Measurements from ENCODE around the gene PCDH9.

The PCDH9 gene

DNA sequence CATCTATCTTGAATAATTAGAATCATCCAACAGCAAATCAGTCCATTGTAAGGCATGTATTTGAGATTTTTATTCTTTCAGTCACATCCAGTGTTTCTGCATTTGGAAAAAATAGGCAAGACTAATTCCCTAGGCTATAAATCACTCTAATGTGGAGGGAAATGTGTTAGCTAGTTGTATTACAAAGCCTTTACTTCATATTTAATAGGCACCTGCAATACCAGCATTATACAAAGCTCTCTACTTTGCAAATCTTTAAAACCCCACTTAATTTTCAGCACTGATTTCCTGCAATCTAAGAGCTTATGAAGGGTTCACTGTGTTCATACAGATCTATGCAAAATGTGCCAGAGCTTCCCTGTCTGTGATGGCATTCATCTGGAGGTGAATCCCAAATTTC lies 12.3 kb downstream of the PCDH9 start:
- no peak overlapping the region for H3K4me2 ChIP-seq (ENCODE audit: low read depth, low read length, poor library complexity, severe bottlenecking)
- H3K9me3 ChIP-seq (ENCODE audit: insufficient read depth, low read depth, low read length): no peaks in the 10 kb centered on the region
- H3K9me2 ChIP-seq (replicated peaks; ENCODE audit: low read depth, low read length): no peaks in the 10 kb centered on the region
- H3K79me2 ChIP-seq (ENCODE audit: insufficient read depth, low read length): no peaks in the 10 kb centered on the region
- TF ChIP-seq, protein P1, sequence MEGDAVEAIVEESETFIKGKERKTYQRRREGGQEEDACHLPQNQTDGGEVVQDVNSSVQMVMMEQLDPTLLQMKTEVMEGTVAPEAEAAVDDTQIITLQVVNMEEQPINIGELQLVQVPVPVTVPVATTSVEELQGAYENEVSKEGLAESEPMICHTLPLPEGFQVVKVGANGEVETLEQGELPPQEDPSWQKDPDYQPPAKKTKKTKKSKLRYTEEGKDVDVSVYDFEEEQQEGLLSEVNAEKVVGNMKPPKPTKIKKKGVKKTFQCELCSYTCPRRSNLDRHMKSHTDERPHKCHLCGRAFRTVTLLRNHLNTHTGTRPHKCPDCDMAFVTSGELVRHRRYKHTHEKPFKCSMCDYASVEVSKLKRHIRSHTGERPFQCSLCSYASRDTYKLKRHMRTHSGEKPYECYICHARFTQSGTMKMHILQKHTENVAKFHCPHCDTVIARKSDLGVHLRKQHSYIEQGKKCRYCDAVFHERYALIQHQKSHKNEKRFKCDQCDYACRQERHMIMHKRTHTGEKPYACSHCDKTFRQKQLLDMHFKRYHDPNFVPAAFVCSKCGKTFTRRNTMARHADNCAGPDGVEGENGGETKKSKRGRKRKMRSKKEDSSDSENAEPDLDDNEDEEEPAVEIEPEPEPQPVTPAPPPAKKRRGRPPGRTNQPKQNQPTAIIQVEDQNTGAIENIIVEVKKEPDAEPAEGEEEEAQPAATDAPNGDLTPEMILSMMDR (conservative IDR thresholded peaks at IDR 0.05; ENCODE audit: low read length): no peak
- TF ChIP-seq EZH2phosphoT487 (IDR thresholded peaks at IDR 0.05; ENCODE audit: borderline replicate concordance): no peak
- H3K4me3 ChIP-seq (ENCODE audit: low read length, poor library complexity, severe bottlenecking): no peak overlapping the region
- no peak overlapping the region for H3K9ac ChIP-seq (ENCODE audit: low read depth, low read length, poor library complexity, severe bottlenecking)
- H2AFZ ChIP-seq (ENCODE audit: low read length): no peak overlapping the region
- peaks cover 16% of the 10 kb centered on the region for H3K4me1 ChIP-seq (ENCODE audit: insufficient read depth, low read length, poor library complexity, severe bottlenecking)
- no peaks in the 10 kb centered on the region for H3K36me3 ChIP-seq (ENCODE audit: insufficient read depth, low read length)
- H3K27me3 ChIP-seq (ENCODE audit: insufficient read depth, low read length, poor library complexity, severe bottlenecking): no peaks in the 10 kb centered on the region
- no peaks in the 10 kb centered on the region for H4K20me1 ChIP-seq (ENCODE audit: insufficient read depth, low read length, poor library complexity, severe bottlenecking)
- no peaks in the 10 kb centered on the region for H3F3A ChIP-seq (ENCODE audit: low read depth)

DNA sequence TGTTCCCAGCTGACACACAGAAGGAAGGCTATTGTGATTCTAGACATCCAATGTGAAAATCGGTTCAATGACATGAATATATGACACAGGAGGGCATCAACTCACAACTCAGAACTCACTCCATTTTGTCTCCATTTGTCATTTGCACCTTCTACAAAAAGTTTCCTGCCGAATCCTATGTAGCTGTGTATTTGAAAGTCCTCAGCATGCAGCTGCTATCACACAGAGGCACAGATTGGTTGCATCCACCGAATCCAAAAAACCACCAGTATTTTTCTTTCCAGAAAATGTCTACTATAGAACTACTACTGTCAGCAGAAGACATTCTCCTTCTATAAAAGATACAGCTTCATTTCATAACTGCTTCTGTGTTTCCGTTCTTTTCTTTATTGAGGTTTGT lies 13.3 kb downstream of the PCDH9 start:
- no peaks in the 10 kb centered on the region for H3K36me3 ChIP-seq (ENCODE audit: insufficient read depth, low read length)
- H3F3A ChIP-seq (ENCODE audit: low read depth): no peaks in the 10 kb centered on the region
- peaks cover 7% of the 10 kb centered on the region for H3K4me1 ChIP-seq (ENCODE audit: insufficient read depth, low read length, poor library complexity, severe bottlenecking)
- H3K9me2 ChIP-seq (replicated peaks; ENCODE audit: low read depth, low read length): no peaks in the 10 kb centered on the region
- no peak overlapping the region for H2AFZ ChIP-seq (ENCODE audit: low read length)
- H3K9ac ChIP-seq (ENCODE audit: low read depth, low read length, poor library complexity, severe bottlenecking): no peak overlapping the region
- H3K27me3 ChIP-seq (ENCODE audit: insufficient read depth, low read length, poor library complexity, severe bottlenecking): no peaks in the 10 kb centered on the region
- H4K20me1 ChIP-seq (ENCODE audit: insufficient read depth, low read length, poor library complexity, severe bottlenecking): no peaks in the 10 kb centered on the region
- TF ChIP-seq, protein P1 (conservative IDR thresholded peaks at IDR 0.05; ENCODE audit: low read length): no peak
- TF ChIP-seq EZH2phosphoT487 (IDR thresholded peaks at IDR 0.05; ENCODE audit: borderline replicate concordance): no peak
- H3K4me3 ChIP-seq (ENCODE audit: low read length, poor library complexity, severe bottlenecking): no peak overlapping the region
- no peaks in the 10 kb centered on the region for H3K79me2 ChIP-seq (ENCODE audit: insufficient read depth, low read length)
- H3K9me3 ChIP-seq (ENCODE audit: insufficient read depth, low read depth, low read length): no peaks in the 10 kb centered on the region
- H3K4me2 ChIP-seq (ENCODE audit: low read depth, low read length, poor library complexity, severe bottlenecking): no peak overlapping the region

DNA sequence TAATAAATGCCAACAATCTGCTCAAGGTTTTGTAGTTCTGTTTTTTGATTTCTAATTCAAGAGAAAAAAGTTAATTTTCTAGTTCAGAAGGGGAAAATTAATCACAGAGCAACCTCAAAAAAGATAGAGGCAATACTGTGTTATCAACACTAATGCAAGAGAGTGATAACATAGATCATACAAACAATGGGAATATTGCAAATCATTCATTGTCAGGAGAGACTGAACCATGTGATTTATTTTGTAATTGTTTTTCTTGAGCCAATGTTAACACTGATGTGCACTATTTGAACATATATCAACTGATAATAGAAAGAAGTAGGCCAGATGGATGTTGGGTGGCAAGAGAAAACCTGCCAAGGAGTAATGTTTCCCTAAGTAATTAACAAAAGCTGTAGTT lies 19.9 kb downstream of the PCDH9 start:
- H3K36me3 ChIP-seq (ENCODE audit: insufficient read depth, low read length): no peaks in the 10 kb centered on the region
- H2AFZ ChIP-seq (ENCODE audit: low read length): no peak overlapping the region
- H3K9me2 ChIP-seq (replicated peaks; ENCODE audit: low read depth, low read length): no peaks in the 10 kb centered on the region
- no peaks in the 10 kb centered on the region for H4K20me1 ChIP-seq (ENCODE audit: insufficient read depth, low read length, poor library complexity, severe bottlenecking)
- H3K9me3 ChIP-seq (ENCODE audit: insufficient read depth, low read depth, low read length): no peaks in the 10 kb centered on the region
- no peaks in the 10 kb centered on the region for H3K79me2 ChIP-seq (ENCODE audit: insufficient read depth, low read length)
- no peak overlapping the region for H3K9ac ChIP-seq (ENCODE audit: low read depth, low read length, poor library complexity, severe bottlenecking)
- TF ChIP-seq EZH2phosphoT487 (IDR thresholded peaks at IDR 0.05; ENCODE audit: borderline replicate concordance): no peak
- no peaks in the 10 kb centered on the region for H3F3A ChIP-seq (ENCODE audit: low read depth)
- H3K4me1 ChIP-seq (ENCODE audit: insufficient read depth, low read length, poor library complexity, severe bottlenecking): no peaks in the 10 kb centered on the region
- no peaks in the 10 kb centered on the region for H3K27me3 ChIP-seq (ENCODE audit: insufficient read depth, low read length, poor library complexity, severe bottlenecking)
- no peak overlapping the region for H3K4me3 ChIP-seq (ENCODE audit: low read length, poor library complexity, severe bottlenecking)
- H3K4me2 ChIP-seq (ENCODE audit: low read depth, low read length, poor library complexity, severe bottlenecking): no peak overlapping the region

DNA sequence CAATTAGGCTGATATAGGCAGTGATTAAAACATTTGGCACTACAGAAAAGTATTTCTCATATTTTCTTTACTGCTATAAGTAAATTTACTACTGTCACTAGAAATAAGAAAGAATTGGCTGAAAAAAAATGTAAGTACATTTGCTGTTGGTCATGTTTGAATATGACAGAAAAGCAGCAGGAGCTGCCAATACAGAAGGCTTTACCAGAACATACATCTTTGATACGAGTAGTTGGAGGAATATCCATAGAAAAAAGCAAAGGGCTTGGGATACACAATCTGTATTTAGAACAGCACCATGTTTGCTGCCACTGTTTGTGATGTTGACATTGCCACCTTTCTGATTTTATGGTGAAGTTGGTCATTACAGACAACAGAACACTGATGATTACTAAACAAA lies 21.6 kb downstream of the PCDH9 start:
- Histone ChIP-seq H3K4me3 (ENCODE audit: low read length, poor library complexity, severe bottlenecking) (no peak overlapping the region), H3K4me2 (ENCODE audit: low read depth, low read length, poor library complexity, severe bottlenecking) (no peak overlapping the region), H3K9me2 (replicated peaks; ENCODE audit: low read depth, low read length) (no peaks in the 10 kb centered on the region), H3K9me3 (ENCODE audit: insufficient read depth, low read depth, low read length) (no peaks in the 10 kb centered on the region), H3K9ac (ENCODE audit: low read depth, low read length, poor library complexity, severe bottlenecking) (no peak overlapping the region), H3K27me3 (ENCODE audit: insufficient read depth, low read length, poor library complexity, severe bottlenecking) (no peaks in the 10 kb centered on the region), H3K79me2 (ENCODE audit: insufficient read depth, low read length) (no peaks in the 10 kb centered on the region), H4K20me1 (ENCODE audit: insufficient read depth, low read length, poor library complexity, severe bottlenecking) (no peaks in the 10 kb centered on the region), H3K4me1 (ENCODE audit: insufficient read depth, low read length, poor library complexity, severe bottlenecking) (peaks cover 6% of the 10 kb centered on the region), H3K36me3 (ENCODE audit: insufficient read depth, low read length) (no peaks in the 10 kb centered on the region), H2AFZ (ENCODE audit: low read length) (no peak overlapping the region), H3F3A (ENCODE audit: low read depth) (no peaks in the 10 kb centered on the region)
- TF ChIP-seq EZH2phosphoT487 (IDR thresholded peaks at IDR 0.05; ENCODE audit: borderline replicate concordance): no peak
- TF ChIP-seq, protein P1 (conservative IDR thresholded peaks at IDR 0.05; ENCODE audit: low read length): no peak

Measured in Loucy (cell line).